DMS53 treated with DMSO at 0.1 percent for 48 hours (cell line): Measurements from ENCODE around the gene GPR61.

Experiments
- DNase-seq: peaks from one replicate; lab custom pipeline; 2025; ENCODE audit not compliant: unreplicated experiment; lab: John Stamatoyannopoulos, UW

Gene GPR61

GRCh38 chr1:109508001-109508872 lies 31.4 kb upstream of the GPR61 start:
- DNase-seq = no peak

- no peak for DNase-seq
Measured at GRCh38 chr1:109508873-109509175, 30.8 kb upstream of the GPR61 start.

GRCh38 chr1:109509176-109510134 lies 30.2 kb upstream of the GPR61 start, which contains the start of gene AMIGO1:
Gene AMIGO1, minus strand, starts transcription at chr1:109509727. Its CDS starts 815 bp downstream, at chr1:109508912.
- peak; percentile 25 for DNase-seq

- DNase-seq = no peak
Measured at GRCh38 chr1:109513110-109513710, 26.5 kb upstream of the GPR61 start.

GRCh38 chr1:109514846-109515245 lies 24.8 kb upstream of the GPR61 start:
- DNase-seq = no peak

- DNase-seq = no peak
Measured at GRCh38 chr1:109516872-109517271, 22.8 kb upstream of the GPR61 start.

GRCh38 chr1:109517337-109517736 lies 22.3 kb upstream of the GPR61 start:
- no peak for DNase-seq

- DNase-seq = no peak
Measured at GRCh38 chr1:109521002-109521951, 18.4 kb upstream of the GPR61 start.

- no peak for DNase-seq
Measured at GRCh38 chr1:109522026-109522425, 17.6 kb upstream of the GPR61 start.

GRCh38 chr1:109523706-109524105 lies 16.0 kb upstream of the GPR61 start:
- DNase-seq = no peak

- no peak for DNase-seq
Measured at GRCh38 chr1:109527098-109527811, 12.4 kb upstream of the GPR61 start.

GRCh38 chr1:109527846-109528695 lies 11.6 kb upstream of the GPR61 start:
- DNase-seq = no peak

GRCh38 chr1:109528712-109529111 lies 11.0 kb upstream of the GPR61 start:
- no peak for DNase-seq

- DNase-seq = no peak
Measured at GRCh38 chr1:109529881-109530456, 9.7 kb upstream of the GPR61 start.

- DNase-seq = no peak
Measured at GRCh38 chr1:109530457-109531087, 9.1 kb upstream of the GPR61 start.

GRCh38 chr1:109531380-109531779 lies 8.3 kb upstream of the GPR61 start:
- DNase-seq = no peak

- no peak for DNase-seq
Measured at GRCh38 chr1:109531826-109532364, 7.8 kb upstream of the GPR61 start.
